ENCODE measurements around the gene STAT2. TPM values are rescaled to one million over a fixed set of nuclear protein-coding genes. Genes with fewer than 3 reads are reported as not detected.

The STAT2 gene
- total RNA-seq, 3 donors from 2014 or later, result 198 to 207 (median 198) TPM

DNA sequence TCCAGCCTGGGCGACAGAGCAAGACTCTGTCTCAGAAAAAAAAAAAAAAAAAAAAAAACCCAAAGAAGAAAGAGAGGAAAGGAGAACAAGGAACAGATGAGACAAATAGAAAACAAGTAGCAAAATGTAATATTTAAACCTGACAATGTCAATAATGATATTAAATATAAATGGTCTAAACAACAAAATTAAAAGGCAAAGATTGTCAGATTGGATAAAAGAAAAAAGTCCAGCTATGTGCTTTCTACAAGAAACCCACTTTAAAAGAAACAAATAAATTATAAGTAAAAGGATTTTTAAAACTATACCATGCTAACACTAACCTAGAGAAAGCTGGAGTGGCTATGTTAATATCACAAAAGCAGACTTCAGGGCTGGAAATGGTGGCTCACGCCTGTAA lies 32.4 kb upstream of the STAT2 start:
- no peak for DNase-seq (ENCODE audit: low spot score in 2 of 2)
- Histone ChIP-seq H3K9me3 (no peaks in the 10 kb centered on the region), H3K4me1 (no peaks in the 10 kb centered on the region), H3K27ac (no peak overlapping the region), H3K27me3 (no peaks in the 10 kb centered on the region), H3K36me3 (no peaks in the 10 kb centered on the region), H3K4me3 (no peak overlapping the region)
- TF ChIP-seq POLR2AphosphoS5 (IDR thresholded peaks at IDR 0.05) (no peak), POLR2A (IDR thresholded peaks at IDR 0.05) (no peak)
- TF ChIP-seq, protein P1, sequence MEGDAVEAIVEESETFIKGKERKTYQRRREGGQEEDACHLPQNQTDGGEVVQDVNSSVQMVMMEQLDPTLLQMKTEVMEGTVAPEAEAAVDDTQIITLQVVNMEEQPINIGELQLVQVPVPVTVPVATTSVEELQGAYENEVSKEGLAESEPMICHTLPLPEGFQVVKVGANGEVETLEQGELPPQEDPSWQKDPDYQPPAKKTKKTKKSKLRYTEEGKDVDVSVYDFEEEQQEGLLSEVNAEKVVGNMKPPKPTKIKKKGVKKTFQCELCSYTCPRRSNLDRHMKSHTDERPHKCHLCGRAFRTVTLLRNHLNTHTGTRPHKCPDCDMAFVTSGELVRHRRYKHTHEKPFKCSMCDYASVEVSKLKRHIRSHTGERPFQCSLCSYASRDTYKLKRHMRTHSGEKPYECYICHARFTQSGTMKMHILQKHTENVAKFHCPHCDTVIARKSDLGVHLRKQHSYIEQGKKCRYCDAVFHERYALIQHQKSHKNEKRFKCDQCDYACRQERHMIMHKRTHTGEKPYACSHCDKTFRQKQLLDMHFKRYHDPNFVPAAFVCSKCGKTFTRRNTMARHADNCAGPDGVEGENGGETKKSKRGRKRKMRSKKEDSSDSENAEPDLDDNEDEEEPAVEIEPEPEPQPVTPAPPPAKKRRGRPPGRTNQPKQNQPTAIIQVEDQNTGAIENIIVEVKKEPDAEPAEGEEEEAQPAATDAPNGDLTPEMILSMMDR (IDR thresholded peaks at IDR 0.05), result no peak
- intact Hi-C loops (cut with DNase I; ENCODE audit: low total_unique reads), result no loop called here

DNA sequence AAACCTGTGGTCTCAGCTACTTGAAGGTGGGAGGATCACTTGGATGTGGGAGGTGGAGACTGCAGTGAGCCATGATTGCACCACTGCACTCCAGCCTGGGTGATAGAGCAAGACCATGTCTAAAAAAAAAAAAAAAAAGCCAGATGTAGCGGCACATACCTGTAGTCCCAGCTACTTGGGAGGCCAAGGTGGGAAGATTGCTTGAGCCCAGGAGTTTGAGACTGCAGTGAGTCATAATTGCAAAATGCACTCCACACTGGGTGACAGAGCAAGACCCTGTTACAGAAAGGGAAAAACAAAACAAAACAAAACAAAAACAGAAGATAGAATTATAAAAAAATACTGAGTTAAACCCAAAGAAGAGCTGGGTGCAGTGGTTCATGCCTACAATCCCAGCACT lies 31.8 kb upstream of the STAT2 start:
- TF ChIP-seq, protein P1 (IDR thresholded peaks at IDR 0.05), result no peak
- TF ChIP-seq POLR2AphosphoS5 (IDR thresholded peaks at IDR 0.05), result no peak
- no peak for TF ChIP-seq POLR2A (IDR thresholded peaks at IDR 0.05)
- H3K9me3 ChIP-seq, result no peaks in the 10 kb centered on the region
- H3K27me3 ChIP-seq, result no peaks in the 10 kb centered on the region
- no peak overlapping the region for H3K4me3 ChIP-seq
- H3K36me3 ChIP-seq, result no peaks in the 10 kb centered on the region
- DNase-seq (ENCODE audit: low spot score in 2 of 2), result no peak
- intact Hi-C loops (cut with DNase I; ENCODE audit: low total_unique reads), result no loop called here
- H3K27ac ChIP-seq, result no peak overlapping the region
- H3K4me1 ChIP-seq, result no peaks in the 10 kb centered on the region

DNA sequence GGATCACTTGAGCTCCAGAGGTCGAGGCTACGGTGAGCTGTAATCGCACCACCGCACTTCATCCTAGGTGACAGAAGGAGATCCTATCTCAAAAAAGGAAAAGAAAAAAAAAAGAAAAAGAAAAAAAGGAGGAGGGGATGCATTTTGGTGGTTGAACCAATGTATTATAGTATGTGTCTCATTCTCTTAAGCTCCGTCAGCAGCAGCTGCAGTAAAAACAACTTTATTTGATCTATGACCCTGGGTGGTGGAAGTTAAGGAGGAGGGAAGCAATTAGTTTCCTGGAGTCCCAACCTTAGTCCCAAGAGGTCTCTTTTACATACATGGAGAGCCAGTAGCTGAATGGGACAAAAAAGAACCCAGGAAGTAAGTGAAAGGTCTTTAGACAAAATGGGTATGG lies 29.5 kb upstream of the STAT2 start:
- Histone ChIP-seq H3K4me3 (no peak overlapping the region), H3K27me3 (no peaks in the 10 kb centered on the region), H3K36me3 (no peaks in the 10 kb centered on the region), H3K9me3 (no peaks in the 10 kb centered on the region), H3K4me1 (no peaks in the 10 kb centered on the region), H3K27ac (no peak overlapping the region)
- DNase-seq (ENCODE audit: low spot score in 2 of 2), result no peak
- intact Hi-C loops (cut with DNase I; ENCODE audit: low total_unique reads), result no loop called here
- TF ChIP-seq POLR2A (IDR thresholded peaks at IDR 0.05) (no peak), POLR2AphosphoS5 (IDR thresholded peaks at IDR 0.05) (no peak)
- TF ChIP-seq, protein P1 (IDR thresholded peaks at IDR 0.05), result no peak

DNA sequence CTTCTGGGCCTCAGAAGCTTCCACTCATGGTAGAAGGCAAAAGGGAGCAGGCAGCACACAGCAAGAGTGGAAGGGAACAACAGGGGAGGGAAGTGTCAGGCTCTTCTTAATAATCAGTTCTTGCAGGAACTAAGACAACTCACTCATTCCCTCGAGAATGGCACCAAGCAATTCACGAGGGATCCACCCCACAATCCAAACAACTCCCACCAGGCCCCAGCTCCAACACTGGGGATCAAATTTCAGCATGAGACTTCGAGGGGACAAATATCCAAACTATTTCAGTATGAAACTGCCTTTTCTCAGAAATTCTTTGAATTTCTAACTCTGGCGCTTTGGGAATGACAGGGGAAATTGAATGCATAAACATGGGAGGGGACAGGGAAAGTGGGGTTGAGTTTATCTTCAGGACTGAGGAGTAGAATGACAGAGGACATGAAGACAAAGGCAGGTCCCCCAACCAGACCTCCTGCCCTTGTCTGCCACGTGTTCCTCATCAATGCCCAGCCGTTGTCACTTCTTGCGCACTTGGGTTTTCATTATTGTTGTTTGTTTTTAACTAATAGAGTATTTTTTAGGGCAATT lies 27.3 kb upstream of the STAT2 start:
- no peak for DNase-seq (ENCODE audit: low spot score in 2 of 2)
- Histone ChIP-seq H3K27me3 (no peaks in the 10 kb centered on the region), H3K4me3 (no peak overlapping the region), H3K27ac (no peak overlapping the region), H3K36me3 (no peaks in the 10 kb centered on the region), H3K4me1 (no peaks in the 10 kb centered on the region), H3K9me3 (no peaks in the 10 kb centered on the region)
- TF ChIP-seq POLR2A (IDR thresholded peaks at IDR 0.05), result no peak
- no peak for TF ChIP-seq POLR2AphosphoS5 (IDR thresholded peaks at IDR 0.05)
- TF ChIP-seq, protein P1 (IDR thresholded peaks at IDR 0.05), result no peak
- intact Hi-C loops (cut with DNase I; ENCODE audit: low total_unique reads), result no loop called here

DNA sequence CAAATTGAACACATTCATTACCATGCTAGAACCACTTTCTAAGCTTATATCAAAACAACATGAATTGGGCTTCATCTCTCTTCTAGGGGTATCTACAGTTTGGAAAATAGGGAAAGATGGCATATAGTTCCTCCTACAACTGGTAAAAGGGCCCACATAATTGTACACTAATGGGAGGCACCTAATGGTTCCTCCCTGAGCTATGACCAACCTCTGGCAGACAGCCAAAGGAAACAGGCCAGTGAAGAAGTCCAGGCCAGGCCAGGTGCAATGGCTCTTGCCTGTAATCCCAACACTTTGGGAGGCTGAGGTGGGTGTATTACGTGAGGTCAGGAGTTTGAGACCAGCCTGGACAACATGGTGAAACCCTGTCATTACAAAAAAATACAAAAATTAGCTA lies 26.0 kb upstream of the STAT2 start:
- TF ChIP-seq POLR2A (IDR thresholded peaks at IDR 0.05) (no peak), POLR2AphosphoS5 (IDR thresholded peaks at IDR 0.05) (no peak)
- TF ChIP-seq, protein P1 (IDR thresholded peaks at IDR 0.05), result no peak
- DNase-seq (ENCODE audit: low spot score in 2 of 2), result no peak
- intact Hi-C loops (cut with DNase I; ENCODE audit: low total_unique reads), result no loop called here

More for the DNA sequence above, 26.0 kb upstream of the STAT2 start:
- no peaks in the 10 kb centered on the region for H3K27me3 ChIP-seq
- H3K4me3 ChIP-seq, result no peak overlapping the region
- no peaks in the 10 kb centered on the region for H3K36me3 ChIP-seq
- no peak overlapping the region for H3K27ac ChIP-seq
- H3K9me3 ChIP-seq, result no peaks in the 10 kb centered on the region
- no peaks in the 10 kb centered on the region for H3K4me1 ChIP-seq
